Activated naive CD8-positive, alpha-beta T cell treated with anti-CD3 and anti-CD28 coated beads, Interleukin-2, amount 10 ng/mL, durations not matched to agents 7 days and 5 days (primary cell): ENCODE results near the gene ARHGDIG. TPM values are rescaled to one million over a fixed set of nuclear protein-coding genes. Genes with fewer than 3 reads are reported as not detected.
"Not testable (repeated sequence)": the region's sequence is repeated elsewhere in the genome, so short reads cannot be mapped to it uniquely, and the experiment has no call there.

Experiments used
- ATAC-seq: fragments of 150-1000 bp; cut with Tn5 transposase; one replicate; pipeline ENCODE4 v1.10.0; 2021; ENCODE audit warnings: low read depth, moderate library complexity
- POLR2A ChIA-PET: fragments of 350-600 bp; sonication (Branson Sonifier 250); formaldehyde crosslinking; loops from one replicate; lab custom pipeline; 2021; ENCODE audit warnings: antibody characterized with exemption; lab: Charles Lee
- DNase-seq: peaks from one replicate; pipeline ENCODE4 v3.0.0; 2021
- H3K27ac Mint-ChIP-seq: one replicate; pipeline ENCODE4 v1.8.0; 2022; ENCODE audit warnings: mild to moderate bottlenecking, mixed read lengths
- H3K27me3 Mint-ChIP-seq: one replicate; pipeline ENCODE4 v1.8.0; 2022; ENCODE audit warnings: mild to moderate bottlenecking, moderate library complexity, mixed read lengths
- H3K36me3 Mint-ChIP-seq: one replicate; pipeline ENCODE4 v1.8.0; 2021; ENCODE audit warnings: mild to moderate bottlenecking, mixed read lengths
- H3K4me1 Mint-ChIP-seq: one replicate; pipeline ENCODE4 v1.8.0; 2021; ENCODE audit warnings: mixed read lengths
- H3K4me3 Mint-ChIP-seq: one replicate; pipeline ENCODE4 v1.8.0; 2022; ENCODE audit warnings: mild to moderate bottlenecking, moderate library complexity, mixed read lengths
- H3K9me3 Mint-ChIP-seq: one replicate; pipeline ENCODE4 v1.8.0; 2021; ENCODE audit warnings: mixed read lengths
- total RNA-seq, 2 experiments: library from RNA; stranded (reverse); gene quantifications; one replicate each; pipeline ENCODE4 v1.2.3, GENCODE V29; 2021

The ARHGDIG gene
- total RNA-seq, 2 experiments from 2014 or later, result not detected

- Mint-ChIP-seq H3K27ac (no peak overlapping the region), H3K4me3 (no peak overlapping the region), H3K27me3 (no peaks in the 10 kb centered on the region), H3K9me3 (no peaks in the 10 kb centered on the region), H3K36me3 (peaks cover 3% of the 10 kb centered on the region), H3K4me1 (peaks cover 25% of the 10 kb centered on the region)
- DNase-seq, result no peak
- POLR2A ChIA-PET, result no interaction called here
- ATAC-seq, result no peak
Measured at GRCh38 chr16:255183-255582, 25.2 kb upstream of the ARHGDIG start.

- POLR2A ChIA-PET, DNase-seq, H3K4me3 Mint-ChIP-seq, H3K9me3 Mint-ChIP-seq, H3K27me3 Mint-ChIP-seq, H3K27ac Mint-ChIP-seq, H3K36me3 Mint-ChIP-seq, ATAC-seq: not testable (repeated sequence)
- H3K4me1 Mint-ChIP-seq, result peaks cover 11% of the 10 kb centered on the region
Measured at GRCh38 chr16:258091-258490, 22.3 kb upstream of the ARHGDIG start.

- POLR2A ChIA-PET, result no interaction called here
- no peak for ATAC-seq
- DNase-seq, result no peak
- H3K9me3 Mint-ChIP-seq, result no peaks in the 10 kb centered on the region
- peaks cover 4% of the 10 kb centered on the region for H3K4me1 Mint-ChIP-seq
- H3K36me3 Mint-ChIP-seq, result peaks cover 3% of the 10 kb centered on the region
- H3K4me3 Mint-ChIP-seq, result no peak overlapping the region
- no peak overlapping the region for H3K27ac Mint-ChIP-seq
- no peaks in the 10 kb centered on the region for H3K27me3 Mint-ChIP-seq
Measured at GRCh38 chr16:259226-259625, 21.2 kb upstream of the ARHGDIG start.

GRCh38 chr16:259814-260253, 20.6 kb upstream of the ARHGDIG start:
- peaks cover 3% of the 10 kb centered on the region for H3K36me3 Mint-ChIP-seq
- H3K4me1 Mint-ChIP-seq, result peaks cover 3% of the 10 kb centered on the region
- POLR2A ChIA-PET, result no interaction called here
- H3K9me3 Mint-ChIP-seq, result no peaks in the 10 kb centered on the region
- H3K27me3 Mint-ChIP-seq, result no peaks in the 10 kb centered on the region
- no peak overlapping the region for H3K4me3 Mint-ChIP-seq
- H3K27ac Mint-ChIP-seq, result no peak overlapping the region
- no peak for ATAC-seq
- DNase-seq, result no peak

GRCh38 chr16:260326-260725, 20.1 kb upstream of the ARHGDIG start:
- peaks cover 3% of the 10 kb centered on the region for H3K4me1 Mint-ChIP-seq
- H3K27ac Mint-ChIP-seq, result no peak overlapping the region
- no peak overlapping the region for H3K4me3 Mint-ChIP-seq
- peaks cover 3% of the 10 kb centered on the region for H3K36me3 Mint-ChIP-seq
- no peak for ATAC-seq
- POLR2A ChIA-PET, result no interaction called here
- no peaks in the 10 kb centered on the region for H3K9me3 Mint-ChIP-seq
- DNase-seq, result no peak
- no peaks in the 10 kb centered on the region for H3K27me3 Mint-ChIP-seq

- DNase-seq, result no peak
Measured at GRCh38 chr16:261031-261691, 19.2 kb upstream of the ARHGDIG start.

GRCh38 chr16:262121-262745, 18.2 kb upstream of the ARHGDIG start:
- POLR2A ChIA-PET, result no interaction called here
- peak overlapping the region; percentile 22 for H3K27ac Mint-ChIP-seq
- no peaks in the 10 kb centered on the region for H3K27me3 Mint-ChIP-seq
- ATAC-seq, result no peak
- no peak for DNase-seq
- H3K4me3 Mint-ChIP-seq, result no peak overlapping the region
- H3K4me1 Mint-ChIP-seq, result peaks cover under 1% of the 10 kb centered on the region
- no peaks in the 10 kb centered on the region for H3K9me3 Mint-ChIP-seq
- H3K36me3 Mint-ChIP-seq, result no peaks in the 10 kb centered on the region

More at GRCh38 chr16:261031-261691, 19.2 kb upstream of the ARHGDIG start:
- Mint-ChIP-seq H3K27ac (no peak overlapping the region), H3K36me3 (no peaks in the 10 kb centered on the region), H3K4me3 (no peak overlapping the region), H3K4me1 (no peaks in the 10 kb centered on the region), H3K27me3 (no peaks in the 10 kb centered on the region), H3K9me3 (no peaks in the 10 kb centered on the region)
- no peak for ATAC-seq
- POLR2A ChIA-PET, result no interaction called here

- Mint-ChIP-seq H3K27ac (no peak overlapping the region), H3K4me3 (no peak overlapping the region), H3K9me3 (peaks cover 2% of the 10 kb centered on the region), H3K27me3 (no peaks in the 10 kb centered on the region), H3K4me1 (peaks cover 2% of the 10 kb centered on the region), H3K36me3 (no peaks in the 10 kb centered on the region)
- DNase-seq (no peak), ATAC-seq (no peak)
- POLR2A ChIA-PET, result no interaction called here
Measured at GRCh38 chr16:263182-263774, 17.1 kb upstream of the ARHGDIG start.

GRCh38 chr16:263944-264343, 16.4 kb upstream of the ARHGDIG start:
- no peak for DNase-seq
- no peak overlapping the region for H3K4me3 Mint-ChIP-seq
- H3K4me1 Mint-ChIP-seq, result peaks cover 2% of the 10 kb centered on the region
- no peaks in the 10 kb centered on the region for H3K36me3 Mint-ChIP-seq
- no peak overlapping the region for H3K27ac Mint-ChIP-seq
- POLR2A ChIA-PET, result no interaction called here
- H3K9me3 Mint-ChIP-seq, result peaks cover 2% of the 10 kb centered on the region
- H3K27me3 Mint-ChIP-seq, result no peaks in the 10 kb centered on the region
- no peak for ATAC-seq

- POLR2A ChIA-PET, result no interaction called here
- Mint-ChIP-seq H3K9me3 (peaks cover 2% of the 10 kb centered on the region), H3K36me3 (no peaks in the 10 kb centered on the region), H3K27ac (no peak overlapping the region), H3K4me1 (peaks cover 2% of the 10 kb centered on the region), H3K4me3 (no peak overlapping the region), H3K27me3 (no peaks in the 10 kb centered on the region)
- no peak for DNase-seq
- ATAC-seq, result no peak
Measured at GRCh38 chr16:264440-264951, 15.9 kb upstream of the ARHGDIG start.

- POLR2A ChIA-PET, result no interaction called here
- no peaks in the 10 kb centered on the region for H3K36me3 Mint-ChIP-seq
- ATAC-seq (no peak), DNase-seq (no peak)
- peaks cover 2% of the 10 kb centered on the region for H3K4me1 Mint-ChIP-seq
- no peak overlapping the region for H3K4me3 Mint-ChIP-seq
- no peaks in the 10 kb centered on the region for H3K27me3 Mint-ChIP-seq
- H3K9me3 Mint-ChIP-seq, result peaks cover 2% of the 10 kb centered on the region
- H3K27ac Mint-ChIP-seq, result no peak overlapping the region
Measured at GRCh38 chr16:265002-265529, 15.3 kb upstream of the ARHGDIG start.

GRCh38 chr16:265711-266110, 14.7 kb upstream of the ARHGDIG start:
- Mint-ChIP-seq H3K27me3 (no peaks in the 10 kb centered on the region), H3K9me3 (peaks cover 2% of the 10 kb centered on the region), H3K36me3 (no peaks in the 10 kb centered on the region), H3K27ac (no peak overlapping the region), H3K4me3 (no peak overlapping the region), H3K4me1 (peaks cover 2% of the 10 kb centered on the region)
- DNase-seq (no peak), ATAC-seq (no peak)
- POLR2A ChIA-PET, result no interaction called here

- H3K27me3 Mint-ChIP-seq, result no peaks in the 10 kb centered on the region
- peaks cover 2% of the 10 kb centered on the region for H3K4me1 Mint-ChIP-seq
- POLR2A ChIA-PET, result no interaction called here
- no peak for ATAC-seq
- no peak for DNase-seq
- H3K27ac Mint-ChIP-seq, result no peak overlapping the region
- H3K36me3 Mint-ChIP-seq, result no peaks in the 10 kb centered on the region
- H3K9me3 Mint-ChIP-seq, result peaks cover 2% of the 10 kb centered on the region
- no peak overlapping the region for H3K4me3 Mint-ChIP-seq
Measured at GRCh38 chr16:266258-267164, 13.9 kb upstream of the ARHGDIG start.
